Measurements from ENCODE around the gene GLRX5. TPM values are rescaled to one million over a fixed set of nuclear protein-coding genes. Genes with fewer than 3 reads are reported as not detected.

The GLRX5 gene
- total and polyA plus RNA-seq, 7 donors: 30.5 to 97.1 (median 55.1) TPM

- peaks cover 0 to 16% (median 0%) of the 10 kb centered on the region in 4 donors for H3K36me3 ChIP-seq
- no peak overlapping the region for H3K27ac ChIP-seq
- no peaks in the 10 kb centered on the region for H3K9me3 ChIP-seq
- intact Hi-C loops (cut with DNase I): loop anchor here (10.0 kb wide), 4 partner anchors 377 to 973 kb away; partner anchors contain the start of genes ATG2B, DICER1, GSKIP and PAPOLA
- no peaks in the 10 kb centered on the region for H3K27me3 ChIP-seq
- no peak for DNase-seq
- WGBS, 2 donors: 24 to 56% methylated on average over 3 of the region's 3 CpGs
- no peak overlapping the region for H3K4me3 ChIP-seq
- H3K4me1 ChIP-seq: peaks cover 0 to 59% (median 49%) of the 10 kb centered on the region in 4 donors
- no peak for TF ChIP-seq POLR2A (IDR thresholded peaks at IDR 0.05)
- no peak for TF ChIP-seq POLR2AphosphoS5 (IDR thresholded peaks at IDR 0.05)
- no peak for TF ChIP-seq CTCF (IDR thresholded peaks at IDR 0.05)
- TF ChIP-seq EP300 (IDR thresholded peaks at IDR 0.05): no peak
Measured at GRCh38 chr14:95531969-95532368, 2.9 kb upstream of the GLRX5 start.

GRCh38 chr14:95533391-95533821, 1.4 kb upstream of the GLRX5 start:
- no peak for DNase-seq
- 1 to 6% methylated on average over 10 of the region's 10 CpGs for WGBS, 2 donors
- Histone ChIP-seq H3K4me1 (peaks cover 0 to 58% (median 50%) of the 10 kb centered on the region in 4 donors), H3K27ac (peak overlapping the region; percentile 82 to 91 (median 87)), H3K9me3 (no peaks in the 10 kb centered on the region), H3K36me3 (peaks cover 0 to 16% (median 0%) of the 10 kb centered on the region in 4 donors), H3K27me3 (no peaks in the 10 kb centered on the region), H3K4me3 (peak overlapping the region; percentile 85 to 100 (median 91))
- no peak for TF ChIP-seq POLR2AphosphoS5 (IDR thresholded peaks at IDR 0.05)
- no peak for TF ChIP-seq EP300 (IDR thresholded peaks at IDR 0.05)
- TF ChIP-seq CTCF (IDR thresholded peaks at IDR 0.05): no peak
- intact Hi-C loops (cut with DNase I): loop anchor here (10.0 kb wide), 4 partner anchors 379 to 971 kb away; partner anchors contain the start of genes ATG2B, DICER1, GSKIP and PAPOLA

- H3K36me3 ChIP-seq: peaks cover 0 to 16% (median 0%) of the 10 kb centered on the region in 4 donors
- no peak for TF ChIP-seq EP300 (IDR thresholded peaks at IDR 0.05)
- no peak for TF ChIP-seq POLR2A (IDR thresholded peaks at IDR 0.05)
- no peak for TF ChIP-seq POLR2AphosphoS5 (IDR thresholded peaks at IDR 0.05)
- TF ChIP-seq CTCF (IDR thresholded peaks at IDR 0.05): no peak
- no peak for DNase-seq
- WGBS, 2 donors: 0 to 1% methylated on average over 18 of the region's 18 CpGs
- no peaks in the 10 kb centered on the region for H3K27me3 ChIP-seq
- H3K4me1 ChIP-seq: peaks cover 0 to 58% (median 50%) of the 10 kb centered on the region in 4 donors
- peak overlapping the region; percentile 82 to 91 (median 87) for H3K27ac ChIP-seq
- intact Hi-C loops (cut with DNase I): loop anchor here (10.0 kb wide), 4 partner anchors 379 to 971 kb away; partner anchors contain the start of genes ATG2B, DICER1, GSKIP and PAPOLA
- no peaks in the 10 kb centered on the region for H3K9me3 ChIP-seq
- peak overlapping the region; percentile 85 to 100 (median 91) for H3K4me3 ChIP-seq
Measured at GRCh38 chr14:95533822-95534221, 1.0 kb upstream of the GLRX5 start.

- H3K27me3 ChIP-seq: no peaks in the 10 kb centered on the region
- H3K4me3 ChIP-seq: peak overlapping the region; percentile 85 to 100 (median 94)
- H3K36me3 ChIP-seq: peaks cover 0 to 5% (median 0%) of the 10 kb centered on the region in 4 donors
- DNase-seq: no peak
- intact Hi-C loops (cut with DNase I): loop anchor here (10.0 kb wide), 4 partner anchors 381 to 969 kb away; partner anchors contain the start of genes ATG2B, DICER1, GSKIP and PAPOLA
- WGBS, 2 donors: 1 to 2% methylated on average over 52 of the region's 52 CpGs
- H3K4me1 ChIP-seq: peaks cover 0 to 58% (median 50%) of the 10 kb centered on the region in 4 donors
- H3K9me3 ChIP-seq: no peaks in the 10 kb centered on the region
- H3K27ac ChIP-seq: peak overlapping the region; percentile 79 to 91 (median 82)
- no peak for TF ChIP-seq CTCF (IDR thresholded peaks at IDR 0.05)
- no peak for TF ChIP-seq EP300 (IDR thresholded peaks at IDR 0.05)
Measured at GRCh38 chr14:95535226-95536021, 574 bp downstream of the GLRX5 start.
